ENCODE data around the gene TMEM200B.
"Not testable (repeated sequence)": the region's sequence is repeated elsewhere in the genome, so short reads cannot be mapped to it uniquely, and the experiment has no call there.

The TMEM200B gene

GRCh38 chr1:29096231-29096886, 27.3 kb downstream of the TMEM200B start:
- no peak for TF ChIP-seq CTCF (IDR thresholded peaks at IDR 0.05; ENCODE audit: low read depth, low read length)
- H3K4me3 ChIP-seq (replicated peaks in 1 of 2; ENCODE audit: low read depth in 2 of 2, low read length in 2 of 2) = no peak overlapping the region
- DNase-seq (ENCODE audit: low read depth in 2 of 2) = no peak

GRCh38 chr1:29094954-29095353, 28.7 kb downstream of the TMEM200B start:
- no peak for TF ChIP-seq CTCF (IDR thresholded peaks at IDR 0.05; ENCODE audit: low read depth, low read length)
- DNase-seq (ENCODE audit: low read depth in 2 of 2) = no peak

GRCh38 chr1:29094433-29094832, 29.3 kb downstream of the TMEM200B start:
- no peak overlapping the region for H3K4me3 ChIP-seq (replicated peaks in 1 of 2; ENCODE audit: low read depth in 2 of 2, low read length in 2 of 2)
- TF ChIP-seq CTCF (IDR thresholded peaks at IDR 0.05; ENCODE audit: low read depth, low read length) = no peak
- no peak for DNase-seq (ENCODE audit: low read depth in 2 of 2)

More at GRCh38 chr1:29094954-29095353, 28.7 kb downstream of the TMEM200B start:
- H3K4me3 ChIP-seq (replicated peaks in 1 of 2; ENCODE audit: low read depth in 2 of 2, low read length in 2 of 2) = no peak overlapping the region

- not testable (repeated sequence) for H3K4me3 ChIP-seq (replicated peaks in 1 of 2; ENCODE audit: low read depth in 2 of 2, low read length in 2 of 2); DNase-seq (ENCODE audit: low read depth in 2 of 2)
Measured at GRCh38 chr1:29092704-29093103, 31.0 kb downstream of the TMEM200B start.

- no peak overlapping the region for H3K4me3 ChIP-seq (replicated peaks in 1 of 2; ENCODE audit: low read depth in 2 of 2, low read length in 2 of 2)
- DNase-seq (ENCODE audit: low read depth in 2 of 2) = no peak
- TF ChIP-seq CTCF (IDR thresholded peaks at IDR 0.05; ENCODE audit: low read depth, low read length) = no peak
Measured at GRCh38 chr1:29090937-29091618, 32.6 kb downstream of the TMEM200B start.

GRCh38 chr1:29084196-29084521, 39.5 kb downstream of the TMEM200B start:
- no peak overlapping the region for H3K4me3 ChIP-seq (replicated peaks in 1 of 2; ENCODE audit: low read depth in 2 of 2, low read length in 2 of 2)
- DNase-seq (ENCODE audit: low read depth in 2 of 2) = no peak
- TF ChIP-seq CTCF (IDR thresholded peaks at IDR 0.05; ENCODE audit: low read depth, low read length) = no peak

- no peak for DNase-seq (ENCODE audit: low read depth in 2 of 2)
- no peak overlapping the region for H3K4me3 ChIP-seq (replicated peaks in 1 of 2; ENCODE audit: low read depth in 2 of 2, low read length in 2 of 2)
- TF ChIP-seq CTCF (IDR thresholded peaks at IDR 0.05; ENCODE audit: low read depth, low read length) = no peak
Measured at GRCh38 chr1:29083317-29084195, 40.1 kb downstream of the TMEM200B start.
